Hepatocyte (in vitro differentiated cells): ENCODE measurements around the gene SPRYD4. TPM values are rescaled to one million over a fixed set of nuclear protein-coding genes. Genes with fewer than 3 reads are reported as not detected.

Experiments
- DNase-seq: peaks from one replicate; pipeline ENCODE4 v3.0.0-alpha.2; 2016; ENCODE audit warnings: low spot score
- H2AFZ ChIP-seq: fragments of 200-600 bp; sonication (generic); 2 replicates; pipeline ENCODE4 v1.6.0; 2016; ENCODE audit warnings: antibody characterized with exemption, mild to moderate bottlenecking
- H3K27ac ChIP-seq: fragments of 200-600 bp; sonication (generic); 2 replicates; pipeline ENCODE4 v1.5.1; 2016; ENCODE audit warnings: mild to moderate bottlenecking
- H3K27me3 ChIP-seq: fragments of 200-600 bp; sonication (generic); 2 replicates; pipeline ENCODE4 v1.6.1; 2016
- H3K36me3 ChIP-seq: fragments of 200-600 bp; sonication (generic); replicated peaks from 2 replicates; pipeline ENCODE4 v1.5.1; 2016; ENCODE audit warnings: low read depth; ENCODE audit not compliant: insufficient read depth
- H3K4me1 ChIP-seq: fragments of 200-600 bp; sonication (generic); 2 replicates; pipeline ENCODE4 v1.5.1; 2016; ENCODE audit warnings: mild to moderate bottlenecking, moderate library complexity; ENCODE audit not compliant: insufficient read depth
- H3K4me2 ChIP-seq: fragments of 200-600 bp; sonication (generic); 2 replicates; pipeline ENCODE4 v1.6.0; 2016
- H3K4me3 ChIP-seq: fragments of 200-600 bp; sonication (generic); 2 replicates; pipeline ENCODE4 v1.5.1; 2016; ENCODE audit warnings: mild to moderate bottlenecking
- H3K79me2 ChIP-seq: fragments of 200-600 bp; sonication (generic); 2 replicates; pipeline ENCODE4 v1.6.0; 2017; ENCODE audit warnings: mild to moderate bottlenecking
- H3K9me2 ChIP-seq: fragments of 200-600 bp; sonication (generic); replicated peaks from 2 replicates; pipeline ENCODE4 v1.6.0; 2017; ENCODE audit warnings: mild to moderate bottlenecking; ENCODE audit not compliant: insufficient read depth
- H3K9me3 ChIP-seq: fragments of 200-600 bp; sonication (generic); 2 replicates; pipeline ENCODE4 v1.5.1; 2016; ENCODE audit warnings: low read depth, mild to moderate bottlenecking
- H4K20me1 ChIP-seq: fragments of 200-600 bp; sonication (generic); 2 replicates; pipeline ENCODE4 v1.6.0; 2016; ENCODE audit warnings: mild to moderate bottlenecking; ENCODE audit not compliant: insufficient read depth, poor library complexity, severe bottlenecking
- EZH2 ChIP-seq: fragments of 200-600 bp; sonication (generic); IDR thresholded peaks from 2 replicates; pipeline ENCODE4 v1.6.1; 2016; ENCODE audit warnings: antibody characterized with exemption, mild to moderate bottlenecking, borderline replicate concordance
- EZH2phosphoT487 ChIP-seq: fragments of 200-600 bp; sonication (generic); IDR thresholded peaks from one replicate; pipeline ENCODE4 v1.6.1; 2018; ENCODE audit warnings: antibody characterized with exemption, mild to moderate bottlenecking, low read depth, moderate library complexity; ENCODE audit not compliant: unreplicated experiment, severe bottlenecking
- WGBS: methylation state at CpG from one replicate; pipeline ENCODE4 v1.1.6; 2016; ENCODE audit warnings: low lambda C conversion rate; ENCODE audit errors: missing lambda C conversion rate; 5-methylcytosine and 5-hydroxymethylcytosine counted together
- polyA plus RNA-seq: library from polyadenylated mRNA; unstranded; fragments of >200 nt; fragmentation: Nextera tagmentation; extraction: Ambion mirVana; gene quantifications from 2 replicates; pipeline ENCODE4 v1.2.1, GENCODE V29; 2016
- total RNA-seq: library from RNA; depleted of rRNA; stranded (reverse); fragments of >200 nt; gene quantifications from 2 replicates; pipeline ENCODE4 v1.2.3, GENCODE V29; 2014
- TF ChIP-seq, protein P1 (sequence below): fragments of 200-600 bp; sonication (generic); IDR thresholded peaks from 2 replicates; pipeline ENCODE4 v1.5.1; 2016; ENCODE audit warnings: antibody characterized with exemption, mild to moderate bottlenecking; ENCODE audit not compliant: poor library complexity

The SPRYD4 gene
- total and polyA plus RNA-seq, 2 experiments from 2014 or later, result 2.5 to 3.2 TPM

DNA sequence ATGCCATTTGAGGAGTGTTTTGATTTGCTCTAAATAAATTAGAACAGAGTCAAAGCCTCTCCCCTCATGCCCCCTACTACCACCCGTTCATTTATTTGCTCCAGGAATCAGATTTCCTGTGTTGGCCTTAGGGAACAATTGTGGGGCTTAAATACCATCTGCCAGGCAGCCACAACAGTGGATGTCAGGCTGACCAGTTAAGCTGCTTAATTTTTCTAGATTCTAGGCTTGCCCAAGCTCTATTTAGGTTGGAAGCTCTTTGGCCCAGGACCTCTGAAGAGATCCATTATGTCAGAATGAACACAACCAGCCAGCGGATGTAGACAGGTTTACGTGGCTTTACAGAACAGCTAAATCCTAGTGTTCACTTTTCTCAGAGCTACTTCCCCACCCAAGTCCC is 18.1 kb upstream of the SPRYD4 start:
- TF ChIP-seq, protein P1, sequence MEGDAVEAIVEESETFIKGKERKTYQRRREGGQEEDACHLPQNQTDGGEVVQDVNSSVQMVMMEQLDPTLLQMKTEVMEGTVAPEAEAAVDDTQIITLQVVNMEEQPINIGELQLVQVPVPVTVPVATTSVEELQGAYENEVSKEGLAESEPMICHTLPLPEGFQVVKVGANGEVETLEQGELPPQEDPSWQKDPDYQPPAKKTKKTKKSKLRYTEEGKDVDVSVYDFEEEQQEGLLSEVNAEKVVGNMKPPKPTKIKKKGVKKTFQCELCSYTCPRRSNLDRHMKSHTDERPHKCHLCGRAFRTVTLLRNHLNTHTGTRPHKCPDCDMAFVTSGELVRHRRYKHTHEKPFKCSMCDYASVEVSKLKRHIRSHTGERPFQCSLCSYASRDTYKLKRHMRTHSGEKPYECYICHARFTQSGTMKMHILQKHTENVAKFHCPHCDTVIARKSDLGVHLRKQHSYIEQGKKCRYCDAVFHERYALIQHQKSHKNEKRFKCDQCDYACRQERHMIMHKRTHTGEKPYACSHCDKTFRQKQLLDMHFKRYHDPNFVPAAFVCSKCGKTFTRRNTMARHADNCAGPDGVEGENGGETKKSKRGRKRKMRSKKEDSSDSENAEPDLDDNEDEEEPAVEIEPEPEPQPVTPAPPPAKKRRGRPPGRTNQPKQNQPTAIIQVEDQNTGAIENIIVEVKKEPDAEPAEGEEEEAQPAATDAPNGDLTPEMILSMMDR, result no peak
- no peak for TF ChIP-seq EZH2phosphoT487
- no peak for TF ChIP-seq EZH2
- peak overlapping the region; percentile 88 for H2AFZ ChIP-seq
- peak overlapping the region; percentile 88 for H3K27ac ChIP-seq
- peaks cover 11% of the 10 kb centered on the region for H3K79me2 ChIP-seq
- no peaks in the 10 kb centered on the region for H3K9me2 ChIP-seq
- no peak overlapping the region for H3K4me3 ChIP-seq
- H3K9me3 ChIP-seq, result no peaks in the 10 kb centered on the region
- H3K36me3 ChIP-seq, result no peaks in the 10 kb centered on the region
- H3K27me3 ChIP-seq, result no peaks in the 10 kb centered on the region
- no peaks in the 10 kb centered on the region for H4K20me1 ChIP-seq
- H3K4me1 ChIP-seq, result peaks cover 6% of the 10 kb centered on the region
- DNase-seq, result no peak
- H3K4me2 ChIP-seq, result peak overlapping the region; percentile 73
- WGBS, result 59% methylated on average over 3 of the region's 3 CpGs

DNA sequence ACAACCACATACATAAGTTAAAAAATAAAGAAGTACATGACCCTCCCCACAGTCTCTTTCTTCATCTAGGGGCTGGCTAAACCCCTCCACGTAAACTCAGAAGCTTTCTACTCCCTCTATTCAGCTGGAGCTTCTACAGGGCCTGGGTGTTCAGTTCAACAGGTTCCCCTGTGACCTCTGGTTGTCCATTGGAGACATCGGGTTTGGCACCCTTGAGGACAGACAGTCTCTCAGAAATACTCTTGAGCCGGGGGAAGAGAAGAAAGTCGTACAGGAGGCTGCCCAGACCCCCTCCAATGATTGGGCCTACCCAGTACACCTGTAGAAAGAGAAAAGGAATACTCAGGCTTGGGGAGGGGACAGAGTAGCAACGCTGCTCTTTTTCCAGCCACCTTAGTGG is 17.2 kb upstream of the SPRYD4 start:
- Histone ChIP-seq H3K27me3 (no peaks in the 10 kb centered on the region), H3K79me2 (peaks cover 11% of the 10 kb centered on the region), H3K9me3 (no peaks in the 10 kb centered on the region), H4K20me1 (no peaks in the 10 kb centered on the region), H3K4me2 (no peak overlapping the region), H3K4me3 (no peak overlapping the region), H3K36me3 (no peaks in the 10 kb centered on the region), H3K9me2 (no peaks in the 10 kb centered on the region), H3K27ac (no peak overlapping the region), H2AFZ (no peak overlapping the region), H3K4me1 (peaks cover 6% of the 10 kb centered on the region)
- DNase-seq, result no peak
- WGBS, result 91% methylated on average over 5 of the region's 5 CpGs
- no peak for TF ChIP-seq EZH2
- TF ChIP-seq EZH2phosphoT487, result no peak
- TF ChIP-seq, protein P1, result no peak

DNA sequence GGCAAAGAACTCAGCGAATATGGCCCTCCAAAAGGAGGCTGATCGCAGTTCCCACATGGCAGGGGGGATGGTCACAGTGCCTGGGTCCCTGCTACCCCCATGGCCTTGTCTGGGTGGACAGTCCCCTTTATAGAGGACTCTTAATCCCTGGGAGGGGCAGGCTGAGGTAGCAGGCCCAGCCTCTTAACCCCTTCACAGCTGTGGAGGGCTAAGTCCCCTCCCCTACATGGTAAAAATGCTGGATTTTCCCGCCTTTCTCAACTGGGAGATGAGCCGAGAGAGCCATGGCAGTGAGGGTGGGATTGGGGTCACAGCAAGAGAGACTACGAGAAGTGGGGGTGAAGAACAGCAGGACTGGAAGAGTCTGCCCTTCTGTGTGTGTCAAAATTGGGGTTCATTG is 13.8 kb upstream of the SPRYD4 start, which contains the start of gene MIP:
MIP (minus strand) TSS at position 101 of the 400 bp plus-strand sequence; CDS start at position 57, 44 bp downstream.
- Histone ChIP-seq H3K4me1 (peaks cover 6% of the 10 kb centered on the region), H3K79me2 (no peaks in the 10 kb centered on the region), H3K4me3 (no peak within 1 kb of the TSS), H3K9me2 (no peaks in the 10 kb centered on the region), H3K36me3 (no peaks in the 10 kb centered on the region), H4K20me1 (no peaks in the 10 kb centered on the region), H3K4me2 (no peak within 1 kb of the TSS), H3K27ac (no peak within 1 kb of the TSS), H2AFZ (no peak within 1 kb of the TSS), H3K9me3 (no peaks in the 10 kb centered on the region), H3K27me3 (no peaks in the 10 kb centered on the region)
- DNase-seq, result no peak
- 84% methylated on average over 5 of the region's 5 CpGs for WGBS
- TF ChIP-seq EZH2phosphoT487 (no peak), EZH2 (no peak)
- TF ChIP-seq, protein P1, result no peak

DNA sequence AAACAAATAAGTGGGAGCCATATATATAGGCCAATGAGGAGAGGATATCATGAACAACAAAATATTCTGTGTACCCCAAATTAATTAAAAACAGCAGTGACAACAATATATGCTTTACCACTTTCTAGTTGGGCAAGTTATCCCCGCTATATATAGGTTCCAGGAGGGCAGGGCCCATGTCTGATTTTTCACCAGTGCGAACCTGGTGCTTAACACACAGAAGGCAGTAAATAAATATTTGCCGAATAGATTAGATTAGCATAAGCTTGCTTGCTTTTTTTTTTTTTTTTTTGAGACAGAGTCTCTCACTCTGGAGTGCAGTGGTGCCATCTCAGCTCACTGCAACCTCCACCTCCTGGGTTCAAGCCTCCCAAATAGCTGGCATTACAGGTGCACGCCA is 10.6 kb upstream of the SPRYD4 start:
- H3K9me3 ChIP-seq, result no peaks in the 10 kb centered on the region
- no peaks in the 10 kb centered on the region for H3K4me1 ChIP-seq
- no peaks in the 10 kb centered on the region for H3K79me2 ChIP-seq
- no peak overlapping the region for H3K27ac ChIP-seq
- no peak for DNase-seq
- TF ChIP-seq EZH2phosphoT487 (no peak), EZH2 (no peak)
- TF ChIP-seq, protein P1, result no peak
- H3K9me2 ChIP-seq, result no peaks in the 10 kb centered on the region
- H3K36me3 ChIP-seq, result no peaks in the 10 kb centered on the region
- H3K4me2 ChIP-seq, result no peak overlapping the region
- no peak overlapping the region for H3K4me3 ChIP-seq
- no peaks in the 10 kb centered on the region for H3K27me3 ChIP-seq
- no peaks in the 10 kb centered on the region for H4K20me1 ChIP-seq
- 79% methylated on average over 4 of the region's 4 CpGs for WGBS
- H2AFZ ChIP-seq, result no peak overlapping the region
